H9 (cell line): ENCODE data around the gene DGLUCY. TPM values are rescaled to one million over a fixed set of nuclear protein-coding genes. Genes with fewer than 3 reads are reported as not detected.

ENCODE experiments used
- DNase-seq: peaks from one replicate; pipeline ENCODE4 v3.0.0-alpha.2; 2017
- H2AFZ ChIP-seq: one replicate; pipeline ENCODE4 v1.6.1; 2013; ENCODE audit warnings: mild to moderate bottlenecking, low read length, control low read depth, moderate library complexity
- H2AK5ac ChIP-seq: 2 replicates; pipeline ENCODE4 v1.6.1; 2013; ENCODE audit warnings: low read length, control low read depth, mixed read lengths; ENCODE audit not compliant: insufficient read length
- H2BK120ac ChIP-seq: one replicate; pipeline ENCODE4 v1.6.1; 2013; ENCODE audit warnings: low read depth, mild to moderate bottlenecking, low read length, control low read depth, inconsistent platforms; ENCODE audit not compliant: poor library complexity, severe bottlenecking
- H2BK12ac ChIP-seq: 2 replicates; pipeline ENCODE4 v1.6.1; 2013; ENCODE audit warnings: low read length, control low read depth, mixed read lengths, low read depth; ENCODE audit not compliant: insufficient read length
- H2BK15ac ChIP-seq: 2 replicates; pipeline ENCODE4 v1.6.1; 2013; ENCODE audit warnings: low read depth, low read length, control low read depth
- H2BK20ac ChIP-seq: one replicate; pipeline ENCODE4 v1.6.1; 2013; ENCODE audit warnings: low read depth, mild to moderate bottlenecking, low read length, control low read depth, inconsistent platforms; ENCODE audit not compliant: poor library complexity, severe bottlenecking
- H2BK5ac ChIP-seq: 2 replicates; pipeline ENCODE4 v1.6.1; 2013; ENCODE audit warnings: low read length, control low read depth, mixed read lengths; ENCODE audit not compliant: insufficient read length
- H3K14ac ChIP-seq: 2 replicates; pipeline ENCODE4 v1.6.1; 2013; ENCODE audit warnings: low read length, control low read depth; ENCODE audit not compliant: insufficient read depth
- H3K18ac ChIP-seq: 2 replicates; pipeline ENCODE4 v1.6.1; 2013; ENCODE audit warnings: low read depth, mild to moderate bottlenecking, mixed read lengths, low read length, control low read depth; ENCODE audit not compliant: insufficient read length
- H3K23ac ChIP-seq: 2 replicates; pipeline ENCODE4 v1.6.1; 2013; ENCODE audit warnings: low read length, control low read depth, mixed read lengths, low read depth; ENCODE audit not compliant: insufficient read length
- H3K23me2 ChIP-seq: 2 replicates; pipeline ENCODE4 v1.6.1; 2013; ENCODE audit warnings: low read depth, mild to moderate bottlenecking, mixed read lengths, low read length, control low read depth; ENCODE audit not compliant: insufficient read length, poor library complexity, severe bottlenecking
- H3K27ac ChIP-seq: 2 replicates; pipeline ENCODE4 v1.5.1; 2013; ENCODE audit warnings: low read length, control low read depth, mixed read lengths, low read depth; ENCODE audit not compliant: insufficient read length
- H3K27me3 ChIP-seq: 2 replicates; pipeline ENCODE4 v1.6.1; 2013; ENCODE audit warnings: low read length, control low read depth, inconsistent platforms; ENCODE audit not compliant: insufficient read depth
- H3K4ac ChIP-seq: 2 replicates; pipeline ENCODE4 v1.6.1; 2013; ENCODE audit warnings: low read depth, mild to moderate bottlenecking, control low read depth, inconsistent platforms, low read length, moderate library complexity
- H3K4me1 ChIP-seq: 2 replicates; pipeline ENCODE4 v1.6.1; 2013; ENCODE audit warnings: low read length, control low read depth, inconsistent platforms; ENCODE audit not compliant: insufficient read depth
- H3K4me2 ChIP-seq: 2 replicates; pipeline ENCODE4 v1.6.1; 2013; ENCODE audit warnings: low read length, control low read depth, mixed read lengths; ENCODE audit not compliant: insufficient read length, insufficient read depth
- H3K56ac ChIP-seq: 2 replicates; pipeline ENCODE4 v1.6.1; 2013; ENCODE audit warnings: low read depth, mild to moderate bottlenecking, mixed read lengths, low read length, control low read depth; ENCODE audit not compliant: insufficient read length
- H3K79me1 ChIP-seq: 2 replicates; pipeline ENCODE4 v1.6.1; 2013; ENCODE audit warnings: low read depth, mild to moderate bottlenecking, moderate library complexity, low read length, control low read depth, inconsistent platforms; ENCODE audit not compliant: insufficient read depth, poor library complexity, severe bottlenecking
- H3K79me2 ChIP-seq: 2 replicates; pipeline ENCODE4 v1.6.1; 2013; ENCODE audit warnings: low read length, control low read depth, inconsistent platforms; ENCODE audit not compliant: insufficient read depth
- H3K9ac ChIP-seq: 2 replicates; pipeline ENCODE4 v1.6.1; 2013; ENCODE audit warnings: low read length, control low read depth, mixed read lengths; ENCODE audit not compliant: insufficient read length; ENCODE audit errors: extremely low read depth
- H3K9me3 ChIP-seq: one replicate; pipeline ENCODE4 v1.6.1; 2013; ENCODE audit warnings: low read depth, low read length, inconsistent platforms; ENCODE audit not compliant: control insufficient read depth
- H3T11ph ChIP-seq: one replicate; pipeline ENCODE4 v1.6.1; 2013; ENCODE audit warnings: mild to moderate bottlenecking, low read length, control low read depth, inconsistent platforms
- H4K20me1 ChIP-seq: one replicate; pipeline ENCODE4 v1.6.1; 2013; ENCODE audit not compliant: control insufficient read depth, insufficient read length, insufficient read depth
- H4K5ac ChIP-seq: 2 replicates; pipeline ENCODE4 v1.6.1; 2013; ENCODE audit warnings: low read depth, mild to moderate bottlenecking, mixed read lengths, low read length, control low read depth; ENCODE audit not compliant: insufficient read length
- H4K8ac ChIP-seq: replicated peaks from 2 replicates; pipeline ENCODE4 v1.6.1; 2013; ENCODE audit warnings: low read length, control low read depth, mixed read lengths, low read depth; ENCODE audit not compliant: insufficient read length
- H4K91ac ChIP-seq: 2 replicates; pipeline ENCODE4 v1.6.1; 2013; ENCODE audit warnings: low read depth, mild to moderate bottlenecking, moderate library complexity, mixed read lengths, low read length, control low read depth; ENCODE audit not compliant: insufficient read length
- H3K27ac Mint-ChIP-seq, 3 experiments: 2 replicates in 2 of 3; 3 replicates in 1 of 3; pipeline ENCODE4 v1.8.0; 2020 to 2021; ENCODE audit warnings: mixed read lengths in 3 of 3, mild to moderate bottlenecking in 1 of 3, moderate library complexity in 1 of 3
- H3K27me3 Mint-ChIP-seq: 2 replicates; pipeline ENCODE4 v1.8.0; 2021; ENCODE audit warnings: low read depth, mild to moderate bottlenecking, moderate library complexity, mixed read lengths
- H3K36me3 Mint-ChIP-seq, 3 experiments: 2 replicates in 2 of 3; 3 replicates in 1 of 3; pipeline ENCODE4 v1.8.0; 2020 to 2021; ENCODE audit warnings: low read depth in 3 of 3, mixed read lengths in 3 of 3; ENCODE audit not compliant: insufficient read depth in 1 of 3
- H3K4me1 Mint-ChIP-seq, 2 experiments: 2 replicates each; pipeline ENCODE4 v1.8.0; 2020; ENCODE audit warnings: mixed read lengths in 2 of 2
- H3K4me3 Mint-ChIP-seq, 2 experiments: 2 replicates in 1 of 2; 3 replicates in 1 of 2; pipeline ENCODE4 v1.8.0; 2020 to 2021; ENCODE audit warnings: mild to moderate bottlenecking in 2 of 2, mixed read lengths in 2 of 2, moderate library complexity in 1 of 2
- H3K9me3 Mint-ChIP-seq, 2 experiments: 2 replicates in 1 of 2; 3 replicates in 1 of 2; pipeline ENCODE4 v1.8.0; 2020; ENCODE audit warnings: mild to moderate bottlenecking in 2 of 2, mixed read lengths in 2 of 2, moderate library complexity in 1 of 2
- total RNA-seq: library from RNA; stranded (reverse); gene quantifications from 2 replicates; pipeline ENCODE4 v1.2.1, GENCODE V29; 2021
- TF ChIP-seq, protein P1 (sequence below): fragments of 200-600 bp; sonication (generic); conservative IDR thresholded peaks from 3 replicates; pipeline ENCODE4 v1.8.0; 2021; ENCODE audit warnings: antibody characterized with exemption, mild to moderate bottlenecking

DGLUCY gene
- total RNA-seq, 1 experiment from 2014 or later: 29.6 TPM

GRCh38 chr14:91184559-91184958 lies 70.7 kb downstream of the DGLUCY start:
- Histone ChIP-seq H4K91ac (no peak overlapping the region), H2BK5ac (no peak overlapping the region), H3K56ac (no peak overlapping the region), H3K9me3 (no peaks in the 10 kb centered on the region), H3T11ph (no peak overlapping the region), H3K23me2 (no peaks in the 10 kb centered on the region), H3K18ac (no peak overlapping the region), H2AFZ (no peak overlapping the region), H3K9ac (no peak overlapping the region), H3K79me2 (no peaks in the 10 kb centered on the region), H3K14ac (no peak overlapping the region), H3K27me3 (no peaks in the 10 kb centered on the region), H4K20me1 (no peaks in the 10 kb centered on the region), H2BK12ac (no peak overlapping the region), H3K4me2 (no peak overlapping the region), H3K4ac (no peak overlapping the region), H3K23ac (no peak overlapping the region), H2BK120ac (no peak overlapping the region), H4K8ac (no peak overlapping the region), H4K5ac (no peak overlapping the region), H2AK5ac (no peak overlapping the region), H2BK20ac (no peak overlapping the region), H2BK15ac (no peak overlapping the region), H3K79me1 (no peaks in the 10 kb centered on the region), H3K4me1 (no peaks in the 10 kb centered on the region), H3K27ac (no peak overlapping the region)
- peaks cover 7 to 23% (median 17%) of the 10 kb centered on the region in 3 experiments for H3K36me3 Mint-ChIP-seq
- no peaks in the 10 kb centered on the region for H3K4me1 Mint-ChIP-seq
- H3K4me3 Mint-ChIP-seq: no peak overlapping the region
- TF ChIP-seq, protein P1, sequence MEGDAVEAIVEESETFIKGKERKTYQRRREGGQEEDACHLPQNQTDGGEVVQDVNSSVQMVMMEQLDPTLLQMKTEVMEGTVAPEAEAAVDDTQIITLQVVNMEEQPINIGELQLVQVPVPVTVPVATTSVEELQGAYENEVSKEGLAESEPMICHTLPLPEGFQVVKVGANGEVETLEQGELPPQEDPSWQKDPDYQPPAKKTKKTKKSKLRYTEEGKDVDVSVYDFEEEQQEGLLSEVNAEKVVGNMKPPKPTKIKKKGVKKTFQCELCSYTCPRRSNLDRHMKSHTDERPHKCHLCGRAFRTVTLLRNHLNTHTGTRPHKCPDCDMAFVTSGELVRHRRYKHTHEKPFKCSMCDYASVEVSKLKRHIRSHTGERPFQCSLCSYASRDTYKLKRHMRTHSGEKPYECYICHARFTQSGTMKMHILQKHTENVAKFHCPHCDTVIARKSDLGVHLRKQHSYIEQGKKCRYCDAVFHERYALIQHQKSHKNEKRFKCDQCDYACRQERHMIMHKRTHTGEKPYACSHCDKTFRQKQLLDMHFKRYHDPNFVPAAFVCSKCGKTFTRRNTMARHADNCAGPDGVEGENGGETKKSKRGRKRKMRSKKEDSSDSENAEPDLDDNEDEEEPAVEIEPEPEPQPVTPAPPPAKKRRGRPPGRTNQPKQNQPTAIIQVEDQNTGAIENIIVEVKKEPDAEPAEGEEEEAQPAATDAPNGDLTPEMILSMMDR: no peak
- no peaks in the 10 kb centered on the region for H3K9me3 Mint-ChIP-seq
- no peak overlapping the region for H3K27ac Mint-ChIP-seq
- no peak for DNase-seq
- no peaks in the 10 kb centered on the region for H3K27me3 Mint-ChIP-seq
